H1 (cell line): ENCODE data around the gene RTKN2. TPM values are rescaled to one million over a fixed set of nuclear protein-coding genes. Genes with fewer than 3 reads are reported as not detected.

Source experiments
- CTCF ChIA-PET: fragments of 300-600 bp; sonication (Branson Sonifier 250); formaldehyde crosslinking; loops from one replicate; lab custom pipeline; 2021; ENCODE audit not compliant: partially characterized antibody; lab: Charles Lee
- POLR2A ChIA-PET: fragments of 300-600 bp; sonication (Branson Sonifier 250); formaldehyde crosslinking; loops from one replicate; lab custom pipeline; 2021; ENCODE audit warnings: inconsistent platforms; ENCODE audit not compliant: partially characterized antibody; lab: Charles Lee
- DNase-seq, 2 experiments: peaks; one replicate each; pipeline versions ENCODE4 v3.0.0 to v3.0.0-alpha.2; 2010 to 2022; ENCODE audit warnings: low spot score in 2 of 2, low read depth in 1 of 2, mixed read lengths in 1 of 2
- FAIRE-seq: peaks from 2 replicates; lab custom pipeline; 2011; peaks lifted over from hg19 to GRCh38; lab: Jason Lieb, UNC
- H2AFZ ChIP-seq: 2 replicates; pipeline ENCODE4 v1.8.1; 2012; ENCODE audit warnings: low read length, inconsistent platforms
- H2AK5ac ChIP-seq: 2 replicates; pipeline ENCODE4 v1.6.1; 2013; ENCODE audit warnings: low read depth, low read length
- H2BK120ac ChIP-seq: replicated peaks from 2 replicates; pipeline ENCODE3; 2013; ENCODE audit warnings: low read depth, low read length, inconsistent platforms
- H2BK12ac ChIP-seq: 2 replicates; pipeline ENCODE4 v1.6.1; 2013; ENCODE audit warnings: low read depth, low read length
- H2BK15ac ChIP-seq: 2 replicates; pipeline ENCODE4 v1.6.1; 2013; ENCODE audit warnings: low read length
- H2BK20ac ChIP-seq: 2 replicates; pipeline ENCODE4 v1.6.1; 2013; ENCODE audit warnings: low read length
- H2BK5ac ChIP-seq: 2 replicates; pipeline ENCODE4 v1.6.1; 2013; ENCODE audit warnings: low read depth, low read length
- H3K14ac ChIP-seq: 2 replicates; pipeline ENCODE4 v1.6.1; 2013; ENCODE audit warnings: inconsistent platforms; ENCODE audit not compliant: insufficient read length
- H3K18ac ChIP-seq: 2 replicates; pipeline ENCODE4 v1.6.1; 2013; ENCODE audit warnings: low read length; ENCODE audit errors: extremely low read depth
- H3K23ac ChIP-seq: 2 replicates; pipeline ENCODE4 v1.6.1; 2013; ENCODE audit warnings: inconsistent platforms; ENCODE audit not compliant: insufficient read length
- H3K23me2 ChIP-seq: 2 replicates; pipeline ENCODE4 v1.6.1; 2013; ENCODE audit warnings: low read depth, low read length
- H3K27ac ChIP-seq: 2 replicates; pipeline ENCODE4 v1.6.1; 2011; ENCODE audit warnings: low read depth, low read length, inconsistent platforms
- H3K27me3 ChIP-seq, 4 experiments: replicated peaks in 1 of 4; 1 replicate in 1 of 4; 2 replicates in 3 of 4; pipeline versions ENCODE4 v1.6.1 to v1.8.1; 2011 to 2013; ENCODE audit warnings: low read length in 3 of 4, mild to moderate bottlenecking in 3 of 4, inconsistent platforms in 2 of 4, mixed read lengths in 2 of 4, moderate library complexity in 1 of 4; ENCODE audit not compliant: control insufficient read depth in 3 of 4, insufficient read depth in 3 of 4; ENCODE audit errors: extremely low read depth in 1 of 4
- H3K36me3 ChIP-seq, 4 experiments: 2 replicates each; pipeline versions ENCODE4 v1.6.1 to v1.8.1; 2011 to 2013; ENCODE audit warnings: mild to moderate bottlenecking in 4 of 4, low read length in 3 of 4, moderate library complexity in 2 of 4, control low read depth in 1 of 4, inconsistent platforms in 1 of 4; ENCODE audit not compliant: insufficient read depth in 4 of 4, control insufficient read depth in 2 of 4
- H3K4ac ChIP-seq: replicated peaks from 2 replicates; pipeline ENCODE3; 2013; ENCODE audit warnings: low read length, low read depth, mixed read lengths, inconsistent platforms; ENCODE audit not compliant: insufficient read length
- H3K4me1 ChIP-seq, 4 experiments: replicated peaks in 1 of 4; 1 replicate in 1 of 4; 2 replicates in 3 of 4; pipeline versions ENCODE4 v1.6.1 to v1.8.1; 2011 to 2013; ENCODE audit warnings: low read length in 3 of 4, inconsistent platforms in 2 of 4, mixed read lengths in 1 of 4; ENCODE audit not compliant: insufficient read depth in 4 of 4, control insufficient read depth in 3 of 4
- H3K4me2 ChIP-seq, 2 experiments: 2 replicates each; pipeline versions ENCODE4 v1.6.1 to v1.8.1; 2011 to 2013; ENCODE audit warnings: low read depth in 2 of 2, low read length in 2 of 2, control low read depth in 1 of 2, inconsistent platforms in 1 of 2, mild to moderate bottlenecking in 1 of 2; ENCODE audit not compliant: insufficient read depth in 1 of 2
- H3K4me3 ChIP-seq, 4 experiments: fragments of 200-600, 300-600 bp in 1 of 4; sonication (generic), shearing (Covaris generic), sonication (Bioruptor Twin) in 1 of 4; 2 replicates each; pipeline versions ENCODE4 v1.5.1 to v1.8.1; 2011 to 2016; ENCODE audit warnings: low read length in 4 of 4, low read depth in 3 of 4, control low read depth in 2 of 4, inconsistent platforms in 2 of 4, mild to moderate bottlenecking in 2 of 4, mixed read lengths in 1 of 4, moderate library complexity in 1 of 4; ENCODE audit not compliant: insufficient read depth in 2 of 4; ENCODE audit errors: extremely low read depth in 1 of 4
- H3K56ac ChIP-seq: replicated peaks from 2 replicates; pipeline ENCODE3; 2013; ENCODE audit warnings: low read depth, mild to moderate bottlenecking, mixed read lengths, low read length, inconsistent platforms; ENCODE audit not compliant: insufficient read length
- H3K79me1 ChIP-seq: 2 replicates; pipeline ENCODE4 v1.6.1; 2013; ENCODE audit warnings: low read depth, low read length, control low read depth
- H3K79me2 ChIP-seq, 2 experiments: 2 replicates each; pipeline versions ENCODE4 v1.6.1 to v1.8.1; 2012 to 2013; ENCODE audit warnings: low read length in 2 of 2, mild to moderate bottlenecking in 2 of 2, inconsistent platforms in 1 of 2; ENCODE audit not compliant: insufficient read depth in 2 of 2, control insufficient read depth in 1 of 2
- H3K9ac ChIP-seq, 4 experiments: replicated peaks in 1 of 4; 1 replicate in 1 of 4; 2 replicates in 3 of 4; pipeline versions ENCODE4 v1.6.1 to v1.8.1; 2011 to 2013; ENCODE audit warnings: low read depth in 3 of 4, low read length in 3 of 4, control low read depth in 2 of 4, mild to moderate bottlenecking in 2 of 4, moderate library complexity in 2 of 4, inconsistent platforms in 1 of 4; ENCODE audit errors: extremely low read depth in 1 of 4
- H3K9me3 ChIP-seq, 2 experiments: 2 replicates each; pipeline versions ENCODE4 v1.6.1 to v1.8.1; 2012 to 2013; ENCODE audit warnings: mild to moderate bottlenecking in 2 of 2, moderate library complexity in 2 of 2, control low read depth in 1 of 2, inconsistent platforms in 1 of 2, low read depth in 1 of 2, low read length in 1 of 2, mixed read lengths in 1 of 2; ENCODE audit not compliant: insufficient read depth in 2 of 2
- H4K20me1 ChIP-seq, 2 experiments: replicated peaks in 1 of 2; 2 replicates each; pipeline versions ENCODE3 to v1.8.1; 2011 to 2013; ENCODE audit warnings: inconsistent platforms in 2 of 2, low read length in 2 of 2, mild to moderate bottlenecking in 1 of 2; ENCODE audit not compliant: insufficient read depth in 2 of 2, control insufficient read depth in 1 of 2
- H4K5ac ChIP-seq: 2 replicates; pipeline ENCODE4 v1.6.1; 2013; ENCODE audit warnings: low read length, low read depth, mixed read lengths, inconsistent platforms; ENCODE audit not compliant: insufficient read length
- H4K8ac ChIP-seq: 2 replicates; pipeline ENCODE4 v1.8.0; 2013; ENCODE audit warnings: mild to moderate bottlenecking, moderate library complexity, low read length, inconsistent platforms; ENCODE audit not compliant: insufficient read depth; ENCODE audit errors: extremely low read depth
- H4K91ac ChIP-seq: replicated peaks from 2 replicates; pipeline ENCODE3; 2013; ENCODE audit warnings: low read length, mixed read lengths, inconsistent platforms; ENCODE audit not compliant: insufficient read length
- CTCF ChIP-seq, 3 experiments: IDR thresholded peaks; 1 replicate in 2 of 3; 2 replicates in 1 of 3; pipeline versions ENCODE4 v1.5.1 to v1.6.1; 2011; ENCODE audit warnings: low read length in 3 of 3, mild to moderate bottlenecking in 3 of 3, inconsistent platforms in 2 of 3, low read depth in 1 of 3, moderate library complexity in 1 of 3; ENCODE audit not compliant: insufficient read depth in 1 of 3; ENCODE audit errors: control extremely low read depth in 1 of 3
- EP300 ChIP-seq, 2 experiments: IDR thresholded peaks; 1 replicate in 1 of 2; 2 replicates in 1 of 2; pipeline ENCODE4 v1.6.1; 2011 to 2012; ENCODE audit warnings: low read depth in 2 of 2, low read length in 2 of 2, mild to moderate bottlenecking in 2 of 2, borderline replicate concordance in 1 of 2, inconsistent platforms in 1 of 2, moderate library complexity in 1 of 2
- HDAC2 ChIP-seq, 2 experiments: fragments of 300-600 bp in 1 of 2; sonication (generic) in 1 of 2; IDR thresholded peaks; 2 replicates each; pipeline ENCODE4 v1.6.1; 2011 to 2012; ENCODE audit warnings: low read depth in 2 of 2, low read length in 2 of 2, mild to moderate bottlenecking in 2 of 2, moderate library complexity in 2 of 2, borderline replicate concordance in 1 of 2, inconsistent platforms in 1 of 2
- HDAC6 ChIP-seq: IDR thresholded peaks from one replicate; pipeline ENCODE4 v1.7.1; 2012; ENCODE audit warnings: low read depth, mild to moderate bottlenecking, inconsistent platforms, low read length, moderate library complexity
- SAP30 ChIP-seq: fragments of 300-600 bp; sonication (generic); IDR thresholded peaks from 2 replicates; pipeline ENCODE4 v1.7.1; 2012; ENCODE audit warnings: low read length, moderate library complexity, mild to moderate bottlenecking, inconsistent platforms; ENCODE audit not compliant: insufficient read depth, insufficient replicate concordance
- SIX5 ChIP-seq: IDR thresholded peaks from 2 replicates; pipeline ENCODE4 v1.6.1; 2011; ENCODE audit warnings: mild to moderate bottlenecking, low read depth, low read length
- SP4 ChIP-seq: IDR thresholded peaks from 2 replicates; pipeline ENCODE4 v1.6.1; 2012; ENCODE audit warnings: low read length, inconsistent platforms
- USF2 ChIP-seq: IDR thresholded peaks from 2 replicates; pipeline ENCODE4 v1.6.1; 2011; ENCODE audit warnings: low read length, improper control_type of control experiment
- WGBS, 2 experiments: shearing (Covaris generic) in 1 of 2; methylation state at CpG; one replicate each; pipeline versions ENCODE4 v1.1.6 to v1.1.7; 2013 to 2015; ENCODE audit warnings: low lambda C conversion rate in 2 of 2, mixed read lengths in 2 of 2, inconsistent platforms in 1 of 2, low coverage in 1 of 2, missing lambda C conversion rate in 1 of 2; ENCODE audit not compliant: insufficient replicate concordance in 2 of 2, insufficient coverage in 1 of 2, insufficient read length in 1 of 2; ENCODE audit errors: extremely low coverage in 1 of 2, missing lambda C conversion rate in 1 of 2; 5-methylcytosine and 5-hydroxymethylcytosine counted together
- polyA plus RNA-seq, 7 experiments: library from polyadenylated mRNA; depleted of rRNA in 3 of 7; stranded (reverse) in 5 of 7; unstranded in 2 of 7; fragments of >200 nt in 5 of 7; fragments of 200-250 nt in 2 of 7; gene quantifications; 1 replicate in 5 of 7; 2 replicates in 1 of 7; 4 replicates in 1 of 7; pipeline versions ENCODE4 v1.2.1 to v1.2.3, GENCODE V29; 2011 to 2013; ENCODE audit warnings: missing spikeins in 2 of 7, mixed read lengths in 2 of 7
- total RNA-seq: library from RNA; stranded (reverse); fragmentation: NEBNext Ultra II Directional; extraction: Animal tissue kit (Norgen Biotek cat#: 25700); gene quantifications from 2 replicates; pipeline ENCODE4 v1.2.1, GENCODE V29; 2021

Gene RTKN2
- total and polyA plus RNA-seq, 2 of the 8 experiments (the other 6 are each of a cell fraction or from before 2014, with no cell fraction given), result 5.1 to 24.6 TPM

GRCh38 chr10:62239994-62240393, 28.6 kb downstream of the RTKN2 start:
- no peak overlapping the region for H4K8ac ChIP-seq
- H3K79me1 ChIP-seq, result no peaks in the 10 kb centered on the region
- peaks cover 0 to 3% (median 1%) of the 10 kb centered on the region in 4 experiments; a peak in 1 of 7 replicates for H3K4me1 ChIP-seq
- no peak for FAIRE-seq
- H2AFZ ChIP-seq, result no peak overlapping the region
- H3K4me2 ChIP-seq, result no peak overlapping the region
- no peak overlapping the region for H3K14ac ChIP-seq
- no peak overlapping the region for H3K4ac ChIP-seq
- 92% methylated on average over 5 of the region's 5 CpGs; no CpG with 5 or more reads in 1 of the 2 experiments for WGBS, 2 experiments
- ChIA-PET POLR2A (no interaction called here), CTCF (interaction anchor here (0.6 to 3.4 kb wide), 3 partner anchors 9 to 595 kb away, joined by 3 to 14 read pairs (median 5); no protein-coding TSS in a partner anchor)
- H3K79me2 ChIP-seq, result no peaks in the 10 kb centered on the region
- no peak overlapping the region for H2BK5ac ChIP-seq
- H4K91ac ChIP-seq, result no peak overlapping the region
- H2BK20ac ChIP-seq, result no peak overlapping the region
- no peaks in the 10 kb centered on the region for H3K27me3 ChIP-seq
- no peaks in the 10 kb centered on the region for H3K9me3 ChIP-seq
- no peak overlapping the region for H4K5ac ChIP-seq
- H3K18ac ChIP-seq, result no peak overlapping the region
- H2AK5ac ChIP-seq, result no peak overlapping the region
- H2BK120ac ChIP-seq, result no peak overlapping the region
- no peak overlapping the region for H3K27ac ChIP-seq
- H3K9ac ChIP-seq, result no peak overlapping the region
- peaks cover 0 to 11% (median 0%) of the 10 kb centered on the region in 4 experiments; a peak in 1 of 8 replicates for H3K36me3 ChIP-seq
- DNase-seq, result no peak
- no peak overlapping the region for H2BK15ac ChIP-seq
- no peak overlapping the region for H2BK12ac ChIP-seq
- no peak overlapping the region for H3K23ac ChIP-seq
- no peaks in the 10 kb centered on the region for H3K23me2 ChIP-seq
- no peak overlapping the region for H3K4me3 ChIP-seq
- no peak overlapping the region for H3K56ac ChIP-seq
- H4K20me1 ChIP-seq, result no peaks in the 10 kb centered on the region
- TF ChIP-seq HDAC2 (IDR thresholded peaks at IDR 0.05; ENCODE audit: borderline replicate concordance in 1 of 2, low read depth in 2 of 2, low read length in 2 of 2) (no peak), SAP30 (no peak), SP4 (no peak), CTCF (IDR thresholded peaks at IDR 0.05; ENCODE audit: control extremely low read depth in 1 of 3, insufficient read depth in 1 of 3, low read depth in 1 of 3, low read length in 3 of 3) (no peak), SIX5 (no peak), EP300 (IDR thresholded peaks at IDR 0.05; ENCODE audit: borderline replicate concordance in 1 of 2, low read depth in 2 of 2, low read length in 2 of 2) (no peak), HDAC6 (no peak), USF2 (no peak)
